ENCODE data around the gene ZNF611.

DNA sequence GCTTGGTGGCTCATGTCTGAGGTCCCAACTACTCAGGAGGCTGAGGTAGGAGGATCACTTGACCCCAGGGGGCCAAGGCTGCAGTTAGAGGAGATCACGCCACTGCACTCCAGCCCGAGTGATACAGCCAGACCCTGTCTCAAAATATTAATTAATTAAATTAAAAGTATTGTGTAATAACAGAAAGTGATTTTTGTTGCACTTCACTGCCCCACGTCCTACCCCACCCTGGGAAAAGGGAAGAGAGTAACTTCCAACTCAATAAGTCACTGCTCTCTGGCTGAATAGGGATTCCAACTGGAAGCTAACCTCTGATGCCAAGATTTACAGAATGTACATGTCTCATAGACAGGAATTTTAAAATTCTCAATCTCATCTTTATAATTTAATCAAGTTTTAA, 47.2 kb downstream of the ZNF611 start:
- TF ChIP-seq ZNF133 (CRISPR knock-in tag; IDR thresholded peaks at IDR 0.05) (no peak), THRAP3 (IDR thresholded peaks at IDR 0.05; ENCODE audit: borderline replicate concordance) (no peak), CEBPB (tag; IDR thresholded peaks at IDR 0.05) (peak; percentile 48; the same call in 1 of the 2 replicates), FOXK2 (conservative IDR thresholded peaks at IDR 0.05 in 1 of 2, IDR thresholded peaks at IDR 0.05 in 1 of 2; ENCODE audit: low read depth in 2 of 2) (no peak), NR1H2 (CRISPR knock-in tag; IDR thresholded peaks at IDR 0.05) (no peak), ZNF263 (CRISPR knock-in tag; IDR thresholded peaks at IDR 0.05; ENCODE audit: borderline replicate concordance) (no peak), JUN (IDR thresholded peaks at IDR 0.05; ENCODE audit: borderline replicate concordance, low read depth, low read length) (no peak), JUN (CRISPR knock-in tag; IDR thresholded peaks at IDR 0.05; ENCODE audit: borderline replicate concordance) (no peak), ADNP (tag; IDR thresholded peaks at IDR 0.05) (no peak)
- TF ChIP-seq, protein P1, sequence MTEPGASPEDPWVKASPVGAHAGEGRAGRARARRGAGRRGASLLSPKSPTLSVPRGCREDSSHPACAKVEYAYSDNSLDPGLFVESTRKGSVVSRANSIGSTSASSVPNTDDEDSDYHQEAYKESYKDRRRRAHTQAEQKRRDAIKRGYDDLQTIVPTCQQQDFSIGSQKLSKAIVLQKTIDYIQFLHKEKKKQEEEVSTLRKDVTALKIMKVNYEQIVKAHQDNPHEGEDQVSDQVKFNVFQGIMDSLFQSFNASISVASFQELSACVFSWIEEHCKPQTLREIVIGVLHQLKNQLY (CRISPR knock-in tag; conservative IDR thresholded peaks at IDR 0.05) = no peak
- TF ChIP-seq, protein P2, sequence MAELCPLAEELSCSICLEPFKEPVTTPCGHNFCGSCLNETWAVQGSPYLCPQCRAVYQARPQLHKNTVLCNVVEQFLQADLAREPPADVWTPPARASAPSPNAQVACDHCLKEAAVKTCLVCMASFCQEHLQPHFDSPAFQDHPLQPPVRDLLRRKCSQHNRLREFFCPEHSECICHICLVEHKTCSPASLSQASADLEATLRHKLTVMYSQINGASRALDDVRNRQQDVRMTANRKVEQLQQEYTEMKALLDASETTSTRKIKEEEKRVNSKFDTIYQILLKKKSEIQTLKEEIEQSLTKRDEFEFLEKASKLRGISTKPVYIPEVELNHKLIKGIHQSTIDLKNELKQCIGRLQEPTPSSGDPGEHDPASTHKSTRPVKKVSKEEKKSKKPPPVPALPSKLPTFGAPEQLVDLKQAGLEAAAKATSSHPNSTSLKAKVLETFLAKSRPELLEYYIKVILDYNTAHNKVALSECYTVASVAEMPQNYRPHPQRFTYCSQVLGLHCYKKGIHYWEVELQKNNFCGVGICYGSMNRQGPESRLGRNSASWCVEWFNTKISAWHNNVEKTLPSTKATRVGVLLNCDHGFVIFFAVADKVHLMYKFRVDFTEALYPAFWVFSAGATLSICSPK (IDR thresholded peaks at IDR 0.05; ENCODE audit: borderline replicate concordance) = no peak

Data from K562 (cell line).